Activated naive CD4-positive, alpha-beta T cell treated with anti-CD3 and anti-CD28 coated beads for 36 hours (primary cell): ENCODE measurements around the gene GPR155. TPM values are rescaled to one million over a fixed set of nuclear protein-coding genes. Genes with fewer than 3 reads are reported as not detected.
"Not testable (repeated sequence)": the region's sequence is repeated elsewhere in the genome, so short reads cannot be mapped to it uniquely, and the experiment has no call there.

Source experiments
- CTCF ChIA-PET: fragments of 350-600 bp; sonication (Branson Sonifier 250); formaldehyde crosslinking; loops from one replicate; lab custom pipeline; 2021; ENCODE audit warnings: antibody characterized with exemption; lab: Charles Lee
- DNase-seq: peaks from one replicate; pipeline ENCODE4 v3.0.0-alpha.2; 2020
- H3K27ac Mint-ChIP-seq: one replicate; pipeline ENCODE4 v1.8.0; 2021; ENCODE audit warnings: mild to moderate bottlenecking, mixed read lengths
- H3K27me3 Mint-ChIP-seq: one replicate; pipeline ENCODE4 v1.8.0; 2021; ENCODE audit warnings: low read depth, mixed read lengths
- H3K36me3 Mint-ChIP-seq: one replicate; pipeline ENCODE4 v1.8.0; 2021; ENCODE audit warnings: low read depth, mixed read lengths
- H3K4me1 Mint-ChIP-seq: one replicate; pipeline ENCODE4 v1.8.0; 2021; ENCODE audit warnings: low read depth, mixed read lengths
- H3K4me3 Mint-ChIP-seq: one replicate; pipeline ENCODE4 v1.8.0; 2021; ENCODE audit warnings: mild to moderate bottlenecking, moderate library complexity, mixed read lengths
- H3K9me3 Mint-ChIP-seq: one replicate; pipeline ENCODE4 v1.8.0; 2021; ENCODE audit warnings: mixed read lengths
- intact Hi-C: fragments of 100-400 bp; cut with micrococcal nuclease; formaldehyde crosslinking; loops from one replicate; pipeline ENCODE4 v1.15.1; 2023
- total RNA-seq, 2 experiments: library from RNA; stranded (reverse); gene quantifications; one replicate each; pipeline ENCODE4 v1.2.3, GENCODE V29; 2021

GPR155 gene
- total RNA-seq, 2 experiments from 2014 or later = 9.2 to 11.0 TPM

DNA sequence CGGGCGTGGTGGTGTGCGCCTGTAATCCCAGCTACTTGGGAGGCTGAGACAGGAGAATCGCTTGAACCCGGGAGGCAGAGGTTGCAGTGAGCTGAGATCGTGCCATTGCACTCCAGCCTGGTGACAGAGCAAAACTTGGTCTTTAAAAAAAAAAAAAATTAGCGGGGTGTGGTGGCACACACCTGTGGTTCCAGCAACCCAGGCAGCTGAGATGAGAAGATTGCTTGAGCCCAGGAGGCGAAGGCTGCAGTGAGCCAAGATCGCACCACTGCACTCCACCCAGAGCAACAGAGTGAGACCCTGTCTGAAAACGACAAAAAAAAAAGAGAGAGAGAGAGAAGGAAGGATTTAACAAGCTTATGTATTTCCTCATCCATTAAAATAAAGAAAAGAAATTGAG, 2.7 kb upstream of the GPR155 start:
- peaks cover 62% of the 10 kb centered on the region for H3K4me1 Mint-ChIP-seq
- H3K36me3 Mint-ChIP-seq, H3K9me3 Mint-ChIP-seq, H3K27me3 Mint-ChIP-seq, intact Hi-C loops: not testable (repeated sequence)
- peak; percentile 13 for DNase-seq
- H3K4me3 Mint-ChIP-seq = peak overlapping the region; percentile 73
- H3K27ac Mint-ChIP-seq = peak overlapping the region; percentile 68
- CTCF ChIA-PET = interaction anchor here (0.6 to 0.9 kb wide), 2 partner anchors 18 to 27 kb away, joined by 3 to 4 read pairs; no protein-coding TSS in a partner anchor

DNA sequence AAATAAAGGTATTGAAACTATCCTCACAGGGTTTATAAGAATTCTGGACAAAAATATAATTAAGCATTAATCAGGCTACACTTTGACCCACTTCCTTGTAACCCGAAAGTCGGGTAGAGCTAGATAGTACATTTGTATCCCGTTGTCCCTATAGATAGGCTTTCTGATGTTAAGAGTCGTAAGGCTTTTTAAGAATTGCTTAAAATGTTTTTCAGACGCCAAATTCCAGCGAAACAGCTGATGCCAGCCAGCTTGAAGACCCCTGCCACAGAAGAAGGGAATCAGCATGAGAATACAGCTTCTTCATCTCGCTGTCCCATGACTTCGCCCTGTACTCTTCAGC, 962 bp upstream of the GPR155 start:
- DNase-seq = no peak
- intact Hi-C loops = loop anchor here (1.0 to 2.0 kb wide), 12 partner anchors 60 to 681 kb away; partner anchors contain the start of genes ATF2, OLA1, SCRN3 and SP3
- Mint-ChIP-seq H3K27me3 (no peaks in the 10 kb centered on the region), H3K4me3 (peak overlapping the region; percentile 97), H3K27ac (peak overlapping the region; percentile 95), H3K4me1 (peaks cover 55% of the 10 kb centered on the region), H3K36me3 (peaks cover 7% of the 10 kb centered on the region), H3K9me3 (peaks cover 3% of the 10 kb centered on the region)
- CTCF ChIA-PET = interaction anchor here (6.4 kb wide), 1 partner anchor 26 kb away, joined by 52 read pairs; no protein-coding TSS in a partner anchor

DNA sequence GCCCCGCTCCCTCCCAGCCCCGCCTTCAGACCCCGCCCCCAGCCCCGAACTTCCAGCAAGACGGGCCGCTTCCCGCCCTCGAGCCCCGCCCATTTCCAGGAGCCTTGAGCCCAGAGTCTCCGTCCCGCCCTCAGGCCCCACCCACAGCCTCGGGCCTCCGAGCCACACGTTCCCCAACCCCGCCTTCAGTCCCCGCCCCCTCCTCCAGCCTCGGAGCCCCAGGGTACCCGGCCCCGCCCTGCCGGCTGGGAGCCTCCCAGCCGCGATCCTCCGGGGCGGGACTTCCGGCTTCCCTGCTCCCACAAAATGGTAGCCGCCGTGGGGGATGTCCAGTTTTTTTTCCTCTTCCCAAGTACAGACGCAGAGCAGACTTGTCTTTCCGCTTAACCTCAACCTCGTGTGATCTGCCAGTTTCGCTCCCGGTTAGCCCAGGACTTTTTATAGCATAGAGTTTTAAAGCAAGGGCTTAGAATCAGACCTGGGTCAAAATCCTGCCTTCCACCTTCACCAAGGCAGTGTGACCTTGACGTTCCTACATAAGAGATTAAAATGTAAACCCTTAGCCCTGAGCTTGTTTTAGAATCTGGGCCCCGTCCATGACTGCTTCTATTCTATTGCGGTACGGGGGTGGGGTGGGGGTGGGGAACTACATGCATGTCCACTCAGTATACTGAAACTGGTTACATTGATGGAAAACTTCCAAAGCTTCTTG, 435 bp upstream of the GPR155 start:
- Mint-ChIP-seq H3K27ac (peak overlapping the region; percentile 95), H3K4me1 (peaks cover 51% of the 10 kb centered on the region), H3K9me3 (peaks cover 3% of the 10 kb centered on the region), H3K27me3 (no peaks in the 10 kb centered on the region), H3K36me3 (peaks cover 10% of the 10 kb centered on the region), H3K4me3 (peak overlapping the region; percentile 97)
- intact Hi-C loops = loop anchor here (1.0 to 2.0 kb wide), 12 partner anchors 60 to 681 kb away; partner anchors contain the start of genes ATF2, OLA1, SCRN3 and SP3
- CTCF ChIA-PET = interaction anchor here (1.0 to 6.4 kb wide), 4 partner anchors 17 to 60 kb away, joined by 3 to 52 read pairs (median 12); no protein-coding TSS in a partner anchor
- peak; percentile 100 for DNase-seq

DNA sequence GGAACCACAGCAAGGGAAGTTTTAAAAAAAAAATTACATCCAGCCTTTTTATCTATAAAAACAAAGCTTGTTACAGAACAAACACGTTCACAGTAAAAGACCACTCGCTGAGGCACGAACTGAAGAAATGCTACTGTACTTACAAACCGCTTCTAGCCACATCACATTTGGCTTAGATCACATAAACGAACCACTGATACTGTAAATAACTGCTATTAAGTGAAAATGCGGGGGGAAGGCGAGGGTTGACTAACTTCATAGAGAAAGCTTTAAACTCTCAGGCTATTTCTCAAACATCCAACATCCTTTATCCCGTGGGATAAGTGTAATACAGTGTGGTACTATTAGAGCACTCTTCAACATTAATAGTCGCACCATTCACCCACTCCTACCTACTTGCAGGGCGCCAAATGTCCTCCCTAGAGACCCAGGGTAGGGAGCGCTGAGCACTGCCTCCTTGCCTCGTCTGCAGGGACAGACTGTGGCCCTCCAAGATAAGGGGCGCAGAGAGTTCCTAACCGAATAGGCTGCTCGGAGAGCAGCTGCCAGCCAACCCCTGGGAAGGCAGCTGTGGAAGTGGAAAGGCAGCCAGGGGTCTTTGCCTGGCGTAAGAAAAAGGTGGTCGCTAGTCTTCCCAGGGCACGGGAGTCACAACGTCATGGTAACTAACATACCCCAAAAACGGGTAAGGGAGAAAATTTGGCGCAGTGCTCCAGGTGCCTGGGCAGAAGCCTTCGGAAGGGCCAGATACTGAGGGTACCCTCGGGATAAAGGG, 854 bp downstream of the GPR155 start:
- intact Hi-C loops = loop anchor here (1.0 to 2.0 kb wide), 4 partner anchors 7 to 521 kb away; partner anchors contain the start of gene SP3
- Mint-ChIP-seq H3K4me1 (peaks cover 42% of the 10 kb centered on the region), H3K36me3 (peaks cover 12% of the 10 kb centered on the region), H3K27me3 (no peaks in the 10 kb centered on the region), H3K4me3 (peak overlapping the region; percentile 97), H3K27ac (peak overlapping the region; percentile 83), H3K9me3 (peaks cover 3% of the 10 kb centered on the region)
- CTCF ChIA-PET = interaction anchor here (0.7 to 6.4 kb wide), 11 partner anchors 11 to 214 kb away, joined by 3 to 52 read pairs (median 3); no protein-coding TSS in a partner anchor
- peak; percentile 50 for DNase-seq

DNA sequence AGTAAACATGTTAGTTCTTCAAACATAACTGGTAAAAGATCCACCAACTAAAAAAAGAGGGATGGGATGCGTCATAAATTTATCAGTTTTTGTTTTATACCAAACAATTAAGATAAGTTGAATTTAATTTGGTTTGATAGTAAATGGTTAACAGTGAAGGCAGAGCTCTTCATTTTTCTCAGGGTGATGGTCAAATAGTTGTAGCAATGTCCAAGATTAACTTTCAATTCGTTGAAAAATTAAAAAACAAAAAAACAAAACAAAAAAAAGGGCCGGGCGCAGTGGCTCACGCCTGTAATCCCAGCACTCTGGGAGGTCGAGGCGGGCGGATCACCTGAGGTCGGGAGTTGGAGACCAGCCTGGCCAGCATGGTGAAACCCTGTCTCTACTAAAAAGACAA, 1.8 kb downstream of the GPR155 start:
- H3K27me3 Mint-ChIP-seq, DNase-seq, H3K9me3 Mint-ChIP-seq: not testable (repeated sequence)
- intact Hi-C loops = loop anchor here (1.0 kb wide), 1 partner anchor 8 kb away; no protein-coding TSS in a partner anchor
- peaks cover 37% of the 10 kb centered on the region for H3K4me1 Mint-ChIP-seq
- peak overlapping the region; percentile 46 for H3K27ac Mint-ChIP-seq
- peaks cover 12% of the 10 kb centered on the region for H3K36me3 Mint-ChIP-seq
- peak overlapping the region; percentile 97 for H3K4me3 Mint-ChIP-seq
- CTCF ChIA-PET = interaction anchor here (0.9 to 6.4 kb wide), 10 partner anchors 12 to 202 kb away, joined by 3 to 52 read pairs (median 5); no protein-coding TSS in a partner anchor

DNA sequence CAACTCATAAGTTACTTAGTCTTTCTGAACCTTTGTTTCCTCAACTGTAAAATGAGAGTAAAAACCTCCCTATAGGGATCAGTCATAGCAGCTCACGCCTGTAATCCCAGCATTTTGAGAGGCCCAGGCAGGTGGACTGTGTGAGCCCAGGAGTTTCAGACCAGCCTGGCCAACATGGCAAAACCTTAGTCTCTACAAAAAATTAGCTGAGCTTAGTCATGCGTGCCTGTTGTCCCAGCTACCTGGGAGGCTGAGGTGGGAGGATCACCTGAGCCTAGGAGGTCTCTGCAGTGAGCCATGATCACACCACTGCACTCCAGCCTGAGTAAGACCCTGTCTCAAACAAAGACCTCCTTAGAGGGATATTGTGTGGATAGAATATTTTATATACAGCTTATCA, 2.3 kb downstream of the GPR155 start:
- DNase-seq = peak; percentile 55
- Mint-ChIP-seq H3K4me1 (peaks cover 32% of the 10 kb centered on the region), H3K36me3 (peaks cover 12% of the 10 kb centered on the region), H3K27ac (peak overlapping the region; percentile 46), H3K27me3 (no peaks in the 10 kb centered on the region), H3K4me3 (peak overlapping the region; percentile 97), H3K9me3 (peaks cover 3% of the 10 kb centered on the region)
- intact Hi-C loops = no loop called here
- CTCF ChIA-PET = interaction anchor here (0.8 to 6.4 kb wide), 14 partner anchors 8 to 203 kb away, joined by 3 to 52 read pairs (median 3); no protein-coding TSS in a partner anchor

DNA sequence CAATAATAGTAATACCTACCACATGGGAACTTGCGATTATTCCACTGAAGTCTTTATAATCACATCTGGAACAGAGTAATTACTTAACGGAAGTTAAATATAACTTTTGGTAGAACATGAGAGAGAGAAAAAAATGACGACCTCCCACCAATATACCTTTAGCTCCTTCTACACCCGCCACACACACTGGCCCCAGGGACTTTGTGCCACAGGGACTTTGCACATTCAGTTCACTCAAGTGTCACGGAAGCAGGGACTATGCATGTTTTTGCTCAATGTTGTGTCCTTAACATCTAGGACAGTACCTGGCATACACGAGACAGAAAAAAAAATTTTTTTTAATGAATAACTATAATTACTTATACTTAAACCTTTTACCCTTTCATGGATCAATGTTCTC, 4.0 kb downstream of the GPR155 start:
- DNase-seq = no peak
- Mint-ChIP-seq H3K9me3 (no peaks in the 10 kb centered on the region), H3K36me3 (peaks cover 10% of the 10 kb centered on the region), H3K27me3 (no peaks in the 10 kb centered on the region), H3K4me1 (peaks cover 19% of the 10 kb centered on the region), H3K4me3 (no peak overlapping the region), H3K27ac (no peak overlapping the region)
- intact Hi-C loops = no loop called here
- CTCF ChIA-PET = interaction anchor here (0.7 to 6.4 kb wide), 2 partner anchors 21 to 1934 kb away, joined by 3 to 52 read pairs; no protein-coding TSS in a partner anchor

DNA sequence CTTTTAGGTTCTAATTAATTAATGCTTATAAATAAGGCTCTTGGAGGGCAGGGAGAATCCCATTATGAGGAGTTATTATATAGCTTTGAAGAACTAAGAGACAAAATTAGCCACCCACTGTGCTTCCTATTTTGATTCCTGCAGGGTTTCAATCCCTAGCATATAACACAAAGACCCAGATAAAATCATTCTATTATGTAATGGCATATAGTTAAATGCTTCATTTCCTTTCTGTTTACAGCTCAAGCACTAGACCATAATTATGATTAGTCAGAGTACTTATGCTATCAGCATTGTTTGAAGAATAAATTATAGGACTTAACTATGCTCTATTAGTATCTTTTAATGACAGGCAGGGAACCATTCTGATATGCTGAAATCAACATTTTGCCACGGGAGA, 9.1 kb downstream of the GPR155 start:
- intact Hi-C loops = no loop called here
- Mint-ChIP-seq H3K36me3 (peaks cover 12% of the 10 kb centered on the region), H3K27me3 (no peaks in the 10 kb centered on the region), H3K27ac (no peak overlapping the region), H3K9me3 (no peaks in the 10 kb centered on the region), H3K4me3 (no peak overlapping the region), H3K4me1 (peaks cover 10% of the 10 kb centered on the region)
- DNase-seq = no peak
- CTCF ChIA-PET = interaction anchor here (1.4 kb wide), 1 partner anchor 125 kb away, joined by 3 read pairs; no protein-coding TSS in a partner anchor

DNA sequence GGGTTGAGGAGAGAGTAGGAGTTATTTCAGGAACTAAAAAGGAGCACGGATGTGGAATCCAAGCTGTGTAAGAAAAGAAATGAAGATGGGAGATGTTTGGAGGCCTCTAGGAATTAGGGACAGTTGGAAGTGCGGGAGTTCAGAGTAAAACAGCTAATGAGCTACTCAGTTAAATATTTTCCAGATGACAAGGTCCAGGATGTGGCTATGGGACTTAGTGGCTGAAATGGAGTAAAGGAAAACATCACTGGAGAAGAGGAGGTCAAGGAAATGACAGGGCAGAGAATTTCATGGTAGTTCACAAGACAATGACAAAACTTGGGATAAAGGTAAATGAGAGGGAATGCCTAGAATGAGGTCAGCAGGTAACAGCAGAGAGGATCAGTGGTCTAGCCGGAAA, 13.0 kb downstream of the GPR155 start:
- CTCF ChIA-PET = interaction anchor here (0.7 to 1.5 kb wide), 5 partner anchors 10 to 215 kb away, joined by 3 to 5 read pairs (median 3); no protein-coding TSS in a partner anchor
- no peak overlapping the region for H3K27ac Mint-ChIP-seq
- intact Hi-C loops = no loop called here

DNA sequence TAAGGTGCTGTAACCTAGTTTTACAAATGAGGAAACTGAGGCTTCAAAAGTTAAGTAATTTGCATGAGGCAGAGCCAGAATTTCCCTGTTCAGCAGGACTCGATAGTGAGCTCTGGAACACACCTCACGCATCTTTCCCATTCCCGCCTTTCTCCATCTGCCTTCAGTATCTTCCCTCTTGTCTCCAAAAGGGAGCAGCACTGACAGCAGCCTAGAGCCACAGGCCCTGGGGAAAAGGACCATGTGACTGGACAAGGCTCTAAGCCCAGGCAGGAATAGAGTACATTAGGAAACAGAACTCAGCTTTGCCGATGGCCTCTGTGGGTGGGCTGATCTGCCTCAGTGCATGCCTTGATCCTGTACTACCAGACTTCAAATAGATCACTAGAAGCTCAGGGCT, 21.5 kb downstream of the GPR155 start:
- no peaks in the 10 kb centered on the region for H3K4me1 Mint-ChIP-seq
- no peaks in the 10 kb centered on the region for H3K27me3 Mint-ChIP-seq
- H3K9me3 Mint-ChIP-seq = no peaks in the 10 kb centered on the region
- CTCF ChIA-PET = interaction anchor here (0.8 to 2.5 kb wide), 4 partner anchors 19 to 82 kb away, joined by 3 to 11 read pairs (median 5); no protein-coding TSS in a partner anchor
- intact Hi-C loops = no loop called here
- no peak overlapping the region for H3K4me3 Mint-ChIP-seq
- H3K36me3 Mint-ChIP-seq = peaks cover 2% of the 10 kb centered on the region
- DNase-seq = no peak
- H3K27ac Mint-ChIP-seq = no peak overlapping the region

More for the DNA sequence above, 13.0 kb downstream of the GPR155 start:
- no peaks in the 10 kb centered on the region for H3K9me3 Mint-ChIP-seq
- DNase-seq = no peak
- no peaks in the 10 kb centered on the region for H3K27me3 Mint-ChIP-seq
- H3K4me1 Mint-ChIP-seq = peaks cover 11% of the 10 kb centered on the region
- H3K4me3 Mint-ChIP-seq = no peak overlapping the region
- peaks cover 8% of the 10 kb centered on the region for H3K36me3 Mint-ChIP-seq

DNA sequence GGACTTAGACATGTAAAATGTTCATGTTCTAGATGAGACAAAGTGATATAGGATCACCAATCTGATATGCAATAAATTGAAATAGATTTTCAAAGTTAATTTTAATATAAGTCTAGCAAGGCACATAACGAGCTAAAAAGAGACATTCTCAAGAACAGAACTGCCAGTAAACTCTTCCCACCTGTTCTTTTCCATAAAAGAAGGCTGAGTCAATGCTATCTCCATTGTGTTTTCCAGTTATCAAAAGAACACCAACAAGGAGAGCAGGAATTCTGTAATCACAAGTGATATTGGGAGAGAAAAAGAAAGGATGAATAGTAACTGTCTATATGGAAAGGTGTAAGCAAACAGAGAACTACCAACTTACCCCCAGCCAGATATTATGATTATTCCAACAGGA, 25.6 kb downstream of the GPR155 start:
- Mint-ChIP-seq H3K4me1 (no peaks in the 10 kb centered on the region), H3K27me3 (no peaks in the 10 kb centered on the region), H3K9me3 (no peaks in the 10 kb centered on the region), H3K27ac (no peak overlapping the region), H3K36me3 (peaks cover 5% of the 10 kb centered on the region), H3K4me3 (no peak overlapping the region)
- CTCF ChIA-PET = interaction anchor here (0.9 to 5.4 kb wide), 16 partner anchors 15 to 236 kb away, joined by 3 to 95 read pairs (median 5); partner anchors contain the start of gene GPR155
- no peak for DNase-seq
- intact Hi-C loops = no loop called here
